ENCODE data around the gene WDR6. TPM values are rescaled to one million over a fixed set of nuclear protein-coding genes. Genes with fewer than 3 reads are reported as not detected.

WDR6 gene
- total and polyA plus RNA-seq, 9 of the 15 experiments (the other 6 are each of a cell fraction or from before 2014, with no cell fraction given): 8.9 to 90.6 (median 44.7) TPM

DNA sequence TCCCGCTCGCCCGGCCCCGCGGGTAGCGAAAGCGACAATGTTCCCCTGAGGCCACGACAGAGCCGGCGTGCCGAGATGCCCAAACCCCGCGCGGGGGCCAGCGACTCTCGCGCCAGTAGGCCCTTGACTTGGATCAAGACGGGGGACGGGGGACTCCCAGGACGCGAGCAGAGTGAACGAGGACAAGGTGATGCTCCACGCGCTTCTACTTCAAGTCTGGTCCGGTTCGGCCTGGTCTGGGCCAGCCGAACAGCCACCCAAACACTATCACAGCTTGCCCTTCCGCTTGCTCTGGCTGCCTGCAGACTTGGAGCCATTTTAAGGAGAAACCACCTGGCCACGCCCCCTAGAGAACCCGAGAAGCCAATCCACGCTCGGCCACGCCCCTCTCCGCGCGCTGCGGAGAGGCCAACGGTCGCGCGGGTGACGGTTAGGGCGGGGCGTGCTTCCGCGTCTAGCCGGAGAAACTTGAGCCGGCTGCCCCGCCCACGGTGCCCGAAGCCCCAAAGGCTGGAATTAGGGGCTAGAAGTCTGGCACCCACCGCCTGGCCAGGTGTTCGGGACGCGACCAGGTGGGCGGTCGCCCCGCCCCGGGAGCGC lies 14.1 kb downstream of the WDR6 start (continued):
- TF ChIP-seq, protein P1, sequence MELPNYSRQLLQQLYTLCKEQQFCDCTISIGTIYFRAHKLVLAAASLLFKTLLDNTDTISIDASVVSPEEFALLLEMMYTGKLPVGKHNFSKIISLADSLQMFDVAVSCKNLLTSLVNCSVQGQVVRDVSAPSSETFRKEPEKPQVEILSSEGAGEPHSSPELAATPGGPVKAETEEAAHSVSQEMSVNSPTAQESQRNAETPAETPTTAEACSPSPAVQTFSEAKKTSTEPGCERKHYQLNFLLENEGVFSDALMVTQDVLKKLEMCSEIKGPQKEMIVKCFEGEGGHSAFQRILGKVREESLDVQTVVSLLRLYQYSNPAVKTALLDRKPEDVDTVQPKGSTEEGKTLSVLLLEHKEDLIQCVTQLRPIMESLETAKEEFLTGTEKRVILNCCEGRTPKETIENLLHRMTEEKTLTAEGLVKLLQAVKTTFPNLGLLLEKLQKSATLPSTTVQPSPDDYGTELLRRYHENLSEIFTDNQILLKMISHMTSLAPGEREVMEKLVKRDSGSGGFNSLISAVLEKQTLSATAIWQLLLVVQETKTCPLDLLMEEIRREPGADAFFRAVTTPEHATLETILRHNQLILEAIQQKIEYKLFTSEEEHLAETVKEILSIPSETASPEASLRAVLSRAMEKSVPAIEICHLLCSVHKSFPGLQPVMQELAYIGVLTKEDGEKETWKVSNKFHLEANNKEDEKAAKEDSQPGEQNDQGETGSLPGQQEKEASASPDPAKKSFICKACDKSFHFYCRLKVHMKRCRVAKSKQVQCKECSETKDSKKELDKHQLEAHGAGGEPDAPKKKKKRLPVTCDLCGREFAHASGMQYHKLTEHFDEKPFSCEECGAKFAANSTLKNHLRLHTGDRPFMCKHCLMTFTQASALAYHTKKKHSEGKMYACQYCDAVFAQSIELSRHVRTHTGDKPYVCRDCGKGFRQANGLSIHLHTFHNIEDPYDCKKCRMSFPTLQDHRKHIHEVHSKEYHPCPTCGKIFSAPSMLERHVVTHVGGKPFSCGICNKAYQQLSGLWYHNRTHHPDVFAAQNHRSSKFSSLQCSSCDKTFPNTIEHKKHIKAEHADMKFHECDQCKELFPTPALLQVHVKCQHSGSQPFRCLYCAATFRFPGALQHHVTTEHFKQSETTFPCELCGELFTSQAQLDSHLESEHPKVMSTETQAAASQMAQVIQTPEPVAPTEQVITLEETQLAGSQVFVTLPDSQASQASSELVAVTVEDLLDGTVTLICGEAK (IDR thresholded peaks at IDR 0.05): no peak
- TF ChIP-seq, protein P1 (CRISPR knock-in tag; IDR thresholded peaks at IDR 0.05): no peak
- TF ChIP-seq TAF1 (IDR thresholded peaks at IDR 0.05; ENCODE audit: control insufficient read depth, extremely low read depth, insufficient read depth, low read length, severe bottlenecking) (peak; percentile 93), BHLHE40 (IDR thresholded peaks at IDR 0.05; ENCODE audit: low read length) (peak; percentile 46), EP300 (IDR thresholded peaks at IDR 0.05; ENCODE audit: low read length) (peak; percentile 61), SETDB1 (IDR thresholded peaks at IDR 0.05; ENCODE audit: low read length) (no peak), TEAD4 (IDR thresholded peaks at IDR 0.05; ENCODE audit: low read length) (0 out of 2 replicates have a peak, but pooled peaks have one; percentile 10), TEAD4 (CRISPR knock-in tag; IDR thresholded peaks at IDR 0.05; ENCODE audit: borderline replicate concordance) (no peak), MYNN (IDR thresholded peaks at IDR 0.05) (0 out of 2 replicates have a peak, but pooled peaks have one; percentile 57), MYNN (CRISPR knock-in tag; IDR thresholded peaks at IDR 0.05) (no peak), BMI1 (IDR thresholded peaks at IDR 0.05; ENCODE audit: low read length) (no peak)
- TF ChIP-seq, protein P2, sequence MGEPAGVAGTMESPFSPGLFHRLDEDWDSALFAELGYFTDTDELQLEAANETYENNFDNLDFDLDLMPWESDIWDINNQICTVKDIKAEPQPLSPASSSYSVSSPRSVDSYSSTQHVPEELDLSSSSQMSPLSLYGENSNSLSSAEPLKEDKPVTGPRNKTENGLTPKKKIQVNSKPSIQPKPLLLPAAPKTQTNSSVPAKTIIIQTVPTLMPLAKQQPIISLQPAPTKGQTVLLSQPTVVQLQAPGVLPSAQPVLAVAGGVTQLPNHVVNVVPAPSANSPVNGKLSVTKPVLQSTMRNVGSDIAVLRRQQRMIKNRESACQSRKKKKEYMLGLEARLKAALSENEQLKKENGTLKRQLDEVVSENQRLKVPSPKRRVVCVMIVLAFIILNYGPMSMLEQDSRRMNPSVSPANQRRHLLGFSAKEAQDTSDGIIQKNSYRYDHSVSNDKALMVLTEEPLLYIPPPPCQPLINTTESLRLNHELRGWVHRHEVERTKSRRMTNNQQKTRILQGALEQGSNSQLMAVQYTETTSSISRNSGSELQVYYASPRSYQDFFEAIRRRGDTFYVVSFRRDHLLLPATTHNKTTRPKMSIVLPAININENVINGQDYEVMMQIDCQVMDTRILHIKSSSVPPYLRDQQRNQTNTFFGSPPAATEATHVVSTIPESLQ (CRISPR knock-in tag; IDR thresholded peaks at IDR 0.05): peak; percentile 5; the same call in 1 of the 2 replicates
- TF ChIP-seq, protein P3, sequence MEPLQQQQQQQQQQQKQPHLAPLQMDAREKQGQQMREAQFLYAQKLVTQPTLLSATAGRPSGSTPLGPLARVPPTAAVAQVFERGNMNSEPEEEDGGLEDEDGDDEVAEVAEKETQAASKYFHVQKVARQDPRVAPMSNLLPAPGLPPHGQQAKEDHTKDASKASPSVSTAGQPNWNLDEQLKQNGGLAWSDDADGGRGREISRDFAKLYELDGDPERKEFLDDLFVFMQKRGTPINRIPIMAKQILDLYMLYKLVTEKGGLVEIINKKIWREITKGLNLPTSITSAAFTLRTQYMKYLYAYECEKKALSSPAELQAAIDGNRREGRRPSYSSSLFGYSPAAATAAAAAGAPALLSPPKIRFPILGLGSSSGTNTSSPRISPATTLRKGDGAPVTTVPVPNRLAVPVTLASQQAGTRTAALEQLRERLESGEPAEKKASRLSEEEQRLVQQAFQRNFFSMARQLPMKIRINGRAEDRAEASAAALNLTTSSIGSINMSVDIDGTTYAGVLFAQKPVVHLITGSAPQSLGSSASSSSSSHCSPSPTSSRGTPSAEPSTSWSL (CRISPR knock-in tag; IDR thresholded peaks at IDR 0.05; ENCODE audit: borderline replicate concordance): 0 out of 2 replicates have a peak, but pooled peaks have one; percentile 52
- TF ChIP-seq, protein P4, sequence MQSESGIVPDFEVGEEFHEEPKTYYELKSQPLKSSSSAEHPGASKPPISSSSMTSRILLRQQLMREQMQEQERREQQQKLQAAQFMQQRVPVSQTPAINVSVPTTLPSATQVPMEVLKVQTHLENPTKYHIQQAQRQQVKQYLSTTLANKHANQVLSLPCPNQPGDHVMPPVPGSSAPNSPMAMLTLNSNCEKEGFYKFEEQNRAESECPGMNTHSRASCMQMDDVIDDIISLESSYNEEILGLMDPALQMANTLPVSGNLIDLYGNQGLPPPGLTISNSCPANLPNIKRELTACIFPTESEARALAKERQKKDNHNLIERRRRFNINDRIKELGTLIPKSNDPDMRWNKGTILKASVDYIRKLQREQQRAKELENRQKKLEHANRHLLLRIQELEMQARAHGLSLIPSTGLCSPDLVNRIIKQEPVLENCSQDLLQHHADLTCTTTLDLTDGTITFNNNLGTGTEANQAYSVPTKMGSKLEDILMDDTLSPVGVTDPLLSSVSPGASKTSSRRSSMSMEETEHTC (IDR thresholded peaks at IDR 0.05): no peak
